ENCODE data around the gene AIF1.

AIF1 gene

DNA sequence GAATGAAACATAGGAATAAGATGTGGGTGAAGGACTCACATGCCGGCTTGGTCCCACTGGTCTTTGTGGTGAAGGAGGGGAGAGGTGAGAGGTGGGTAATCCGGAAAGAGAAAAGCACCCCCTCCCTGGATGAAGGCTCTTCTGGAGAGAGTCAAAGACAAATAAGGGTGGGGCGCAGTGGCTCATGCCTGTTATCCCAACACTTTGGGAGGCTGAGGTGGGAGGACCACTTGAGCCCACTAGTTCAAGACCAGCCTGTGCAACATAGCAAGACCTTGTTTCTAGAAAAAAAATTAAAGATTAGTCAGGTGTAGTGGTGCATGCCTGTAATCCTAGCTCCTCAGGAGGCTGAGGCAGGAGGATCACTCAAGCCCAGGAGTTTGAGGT lies 35.9 kb upstream of the AIF1 start:
- TF ChIP-seq, protein P1, sequence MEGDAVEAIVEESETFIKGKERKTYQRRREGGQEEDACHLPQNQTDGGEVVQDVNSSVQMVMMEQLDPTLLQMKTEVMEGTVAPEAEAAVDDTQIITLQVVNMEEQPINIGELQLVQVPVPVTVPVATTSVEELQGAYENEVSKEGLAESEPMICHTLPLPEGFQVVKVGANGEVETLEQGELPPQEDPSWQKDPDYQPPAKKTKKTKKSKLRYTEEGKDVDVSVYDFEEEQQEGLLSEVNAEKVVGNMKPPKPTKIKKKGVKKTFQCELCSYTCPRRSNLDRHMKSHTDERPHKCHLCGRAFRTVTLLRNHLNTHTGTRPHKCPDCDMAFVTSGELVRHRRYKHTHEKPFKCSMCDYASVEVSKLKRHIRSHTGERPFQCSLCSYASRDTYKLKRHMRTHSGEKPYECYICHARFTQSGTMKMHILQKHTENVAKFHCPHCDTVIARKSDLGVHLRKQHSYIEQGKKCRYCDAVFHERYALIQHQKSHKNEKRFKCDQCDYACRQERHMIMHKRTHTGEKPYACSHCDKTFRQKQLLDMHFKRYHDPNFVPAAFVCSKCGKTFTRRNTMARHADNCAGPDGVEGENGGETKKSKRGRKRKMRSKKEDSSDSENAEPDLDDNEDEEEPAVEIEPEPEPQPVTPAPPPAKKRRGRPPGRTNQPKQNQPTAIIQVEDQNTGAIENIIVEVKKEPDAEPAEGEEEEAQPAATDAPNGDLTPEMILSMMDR (IDR thresholded peaks at IDR 0.05): no peak

DNA sequence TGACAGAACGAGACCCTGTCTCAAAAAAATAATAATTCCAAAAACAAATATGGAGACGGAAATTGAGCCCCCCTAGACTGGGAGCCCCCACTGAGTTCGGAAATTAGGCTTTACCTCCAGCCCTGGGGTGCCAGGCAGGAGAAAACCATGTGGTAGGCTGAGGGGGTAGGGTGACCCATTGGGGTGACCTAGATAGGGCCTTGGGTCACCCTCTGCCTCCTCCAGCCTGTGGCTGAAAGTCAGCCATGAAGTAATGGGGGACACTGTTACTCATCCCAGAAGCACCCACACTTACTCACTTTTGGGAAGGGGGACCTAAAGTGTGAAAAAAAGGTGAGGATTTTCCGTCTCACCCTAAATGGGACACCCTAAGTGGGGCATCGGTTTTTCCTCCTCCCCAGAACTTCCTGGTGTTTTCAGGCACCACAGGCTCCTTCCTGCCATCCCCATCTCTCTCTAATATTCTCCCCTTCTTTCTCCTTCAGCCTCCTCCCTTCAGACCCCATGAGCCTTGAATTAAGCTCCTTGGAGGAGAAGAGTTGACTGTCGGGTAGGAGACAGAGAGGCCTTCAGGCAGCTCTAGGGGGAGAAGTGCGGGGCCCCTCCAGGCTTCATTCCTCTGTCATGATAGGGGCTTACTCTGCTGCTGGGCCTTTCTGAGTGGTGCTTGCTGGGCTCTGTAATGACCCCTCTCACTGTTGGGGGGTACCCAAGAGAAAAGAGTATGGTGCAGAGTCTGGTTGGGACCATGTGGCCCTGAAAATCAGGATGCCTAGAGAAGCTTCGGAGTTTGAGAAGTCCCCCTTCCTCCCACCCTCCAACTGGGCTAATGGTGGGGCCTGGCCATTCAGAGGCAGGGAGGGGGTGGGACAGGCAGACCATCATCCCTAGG lies 35.2 kb upstream of the AIF1 start:
- TF ChIP-seq, protein P1 (IDR thresholded peaks at IDR 0.05): no peak

DNA sequence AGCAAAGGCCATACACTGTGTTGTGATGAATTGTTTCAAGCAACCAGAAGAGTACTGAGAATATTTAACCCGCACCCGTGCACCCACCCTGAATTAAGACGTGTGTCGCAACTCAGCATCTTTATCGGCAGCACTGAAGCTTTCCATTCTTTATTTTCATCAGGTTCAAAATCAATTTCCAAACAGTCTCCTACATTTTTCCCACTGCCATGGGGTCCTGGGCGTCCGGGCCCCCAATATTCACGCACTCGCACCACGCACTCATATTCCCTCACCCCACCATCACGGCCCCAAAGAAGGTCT lies 34.6 kb upstream of the AIF1 start:
- TF ChIP-seq, protein P1 (IDR thresholded peaks at IDR 0.05): no peak

DNA sequence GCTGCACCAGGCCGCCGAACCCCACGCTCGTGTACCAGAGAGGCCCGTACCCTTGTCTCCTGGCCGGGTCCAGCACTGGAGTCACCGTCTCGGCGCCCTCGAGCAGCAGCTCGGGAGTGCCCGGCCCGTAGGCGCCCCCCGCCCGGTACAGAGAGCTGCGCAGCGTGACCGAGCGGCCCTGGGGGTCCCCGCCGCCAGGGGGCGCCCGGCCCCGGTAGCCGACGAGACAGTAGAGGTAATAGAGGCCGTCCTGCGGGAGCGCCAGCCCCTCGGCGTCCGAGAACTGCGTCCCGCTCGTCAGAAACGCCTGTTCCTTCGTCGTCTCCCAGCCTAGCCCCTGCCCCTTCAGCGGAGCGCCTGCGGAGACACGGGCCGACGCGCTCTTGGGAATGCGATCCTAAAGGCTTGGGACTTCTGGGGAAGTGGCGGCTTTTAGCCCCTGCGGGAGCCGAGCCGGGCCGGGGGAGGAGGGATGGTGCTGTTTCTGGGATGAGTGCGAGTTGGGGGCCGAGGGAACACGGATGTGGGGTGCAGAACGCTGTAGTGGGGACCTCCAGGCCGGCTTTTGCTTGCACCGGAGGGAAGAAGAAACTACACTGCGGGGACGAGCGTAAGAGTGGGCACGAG lies 34.1 kb upstream of the AIF1 start:
- TF ChIP-seq, protein P1 (IDR thresholded peaks at IDR 0.05): peak; percentile 94

DNA sequence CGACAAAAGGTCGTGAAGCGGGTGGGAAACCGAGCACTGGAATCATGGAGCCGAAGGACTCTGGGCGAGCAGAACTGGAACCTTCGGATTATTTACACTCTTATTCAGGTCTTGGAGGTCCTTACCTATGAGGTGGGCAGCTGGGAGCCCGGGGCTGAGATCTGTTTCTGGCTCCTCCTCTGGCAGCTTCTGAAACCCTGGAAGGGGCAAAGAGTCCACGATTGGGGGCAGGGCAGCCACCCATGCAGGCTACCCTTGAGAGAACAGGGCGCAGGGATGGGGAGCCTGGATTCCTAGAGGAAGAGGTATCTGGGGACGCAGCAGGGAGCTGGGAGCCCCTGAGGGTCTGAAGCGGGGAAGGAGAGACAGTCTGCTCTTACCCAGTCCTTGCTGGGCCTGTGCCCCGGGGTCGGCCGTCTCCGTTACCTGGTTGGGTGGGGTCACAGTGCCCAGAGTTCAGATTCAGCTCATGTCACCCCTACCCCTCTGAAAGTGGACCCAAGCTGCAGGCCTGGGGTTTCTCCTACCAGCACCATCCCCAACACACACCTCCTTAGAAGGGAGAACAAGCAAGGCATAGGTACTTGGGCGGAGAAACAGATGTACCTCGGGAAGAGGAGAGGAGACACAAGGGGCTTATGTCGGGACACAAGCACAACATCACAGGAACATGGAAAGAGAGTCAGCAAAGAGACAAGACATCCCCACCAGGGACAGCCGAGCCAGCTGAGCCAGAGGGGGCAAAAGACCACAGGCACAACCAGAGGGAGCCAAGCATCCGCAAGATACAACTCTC lies 33.4 kb upstream of the AIF1 start:
- TF ChIP-seq, protein P1 (IDR thresholded peaks at IDR 0.05): no peak

DNA sequence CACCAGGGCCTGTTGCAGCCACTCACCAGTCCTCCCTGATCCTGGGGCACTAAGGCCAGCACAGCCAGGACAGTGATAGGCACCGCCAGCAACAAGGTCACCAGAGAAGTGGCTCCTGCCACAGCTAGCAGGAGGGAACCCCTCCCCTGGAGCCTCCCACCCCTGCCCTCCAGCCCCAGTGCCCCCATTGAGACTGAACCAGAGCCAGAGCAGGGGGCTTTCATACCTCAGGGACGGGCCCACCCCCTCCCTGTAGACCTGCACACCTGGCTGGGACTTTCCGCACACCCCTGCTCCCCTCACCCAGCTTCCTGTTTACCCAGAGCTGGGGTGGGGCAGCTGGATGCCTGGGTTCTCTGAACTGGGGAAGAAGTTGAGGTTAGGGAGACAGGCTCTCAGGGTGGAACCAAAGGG lies 32.8 kb upstream of the AIF1 start, which contains the start of gene LTB:
LTB (minus strand) TSS at position 195 of the 414 bp plus-strand sequence; CDS start at position 188, 7 bp downstream.
- TF ChIP-seq, protein P1 (IDR thresholded peaks at IDR 0.05): no peak

DNA sequence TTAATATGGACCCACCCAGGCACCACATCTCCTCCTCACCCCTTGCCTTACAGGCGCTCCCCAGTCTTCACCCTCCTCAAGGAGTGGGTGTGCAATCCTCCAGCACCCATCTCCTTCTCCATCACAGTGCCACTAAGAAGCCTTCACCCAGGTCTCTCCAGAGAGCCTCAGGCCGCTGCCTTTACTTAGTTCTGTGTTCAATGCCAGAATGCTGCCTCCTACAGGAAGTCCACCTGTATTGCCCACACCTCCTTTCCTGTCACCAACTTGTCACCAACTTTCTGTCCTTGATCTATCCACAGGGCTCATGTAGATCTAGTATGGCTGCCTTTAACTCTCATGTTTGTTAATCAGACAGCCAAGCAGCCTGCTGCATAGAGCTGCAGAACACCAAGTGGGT lies 29.5 kb upstream of the AIF1 start:
- TF ChIP-seq, protein P1 (IDR thresholded peaks at IDR 0.05): peak; percentile 31; the same call in 1 of the 2 replicates
